ENCODE data around the gene STXBP3.
"Not testable (repeated sequence)": the region's sequence is repeated elsewhere in the genome, so short reads cannot be mapped to it uniquely, and the experiment has no call there.

STXBP3 gene

GRCh38 chr1:108746382-108747170 is at the start of gene STXBP3:
TSS of gene STXBP3 (plus strand) at chr1:108746674. CDS start at chr1:108746738, 64 bp downstream.
- DNase-seq: peak; percentile 89 to 99

- no peak for DNase-seq
Measured at GRCh38 chr1:108699375-108700332, 46.8 kb upstream of the STXBP3 start.

GRCh38 chr1:108701176-108701849 is 45.2 kb upstream of the STXBP3 start:
- no peak for DNase-seq

GRCh38 chr1:108702109-108702508 is 44.4 kb upstream of the STXBP3 start:
- not testable (repeated sequence) for DNase-seq

- no peak for DNase-seq
Measured at GRCh38 chr1:108703939-108704338, 42.5 kb upstream of the STXBP3 start.

DNA sequence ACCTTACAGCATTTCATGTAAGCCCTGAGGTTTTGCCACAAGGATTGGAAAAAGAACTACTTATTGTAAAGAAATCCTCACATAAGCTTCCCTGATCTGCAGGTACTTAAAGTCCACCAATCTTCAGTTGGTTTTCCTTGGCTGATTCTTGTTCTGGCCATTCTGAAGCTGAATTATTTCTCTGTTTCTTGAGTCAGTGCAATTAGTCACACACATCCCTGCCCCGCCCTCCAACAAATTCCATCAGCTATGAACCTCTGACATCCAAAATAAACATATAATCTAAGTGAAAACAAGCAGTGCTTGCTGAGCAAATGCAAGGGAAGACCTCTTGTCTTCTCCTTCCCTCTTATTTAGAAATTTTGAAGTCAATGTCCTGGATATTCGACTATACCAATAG is 42.0 kb upstream of the STXBP3 start:
- no peak for DNase-seq

- no peak for DNase-seq
Measured at GRCh38 chr1:108706643-108707042, 39.8 kb upstream of the STXBP3 start.

- DNase-seq: peak in 1 of 2 experiments; percentile 27
Measured at GRCh38 chr1:108708691-108709660, 37.5 kb upstream of the STXBP3 start.

GRCh38 chr1:108712606-108713150 is 33.8 kb upstream of the STXBP3 start, which contains the start of gene FNDC7:
TSS of gene FNDC7 (plus strand) at chr1:108712908. CDS start at chr1:108712934, 26 bp downstream.
- no peak for DNase-seq

- DNase-seq: no peak
Measured at GRCh38 chr1:108715932-108716331, 30.5 kb upstream of the STXBP3 start.

- DNase-seq: no peak
Measured at GRCh38 chr1:108716437-108717230, 29.8 kb upstream of the STXBP3 start.

DNA sequence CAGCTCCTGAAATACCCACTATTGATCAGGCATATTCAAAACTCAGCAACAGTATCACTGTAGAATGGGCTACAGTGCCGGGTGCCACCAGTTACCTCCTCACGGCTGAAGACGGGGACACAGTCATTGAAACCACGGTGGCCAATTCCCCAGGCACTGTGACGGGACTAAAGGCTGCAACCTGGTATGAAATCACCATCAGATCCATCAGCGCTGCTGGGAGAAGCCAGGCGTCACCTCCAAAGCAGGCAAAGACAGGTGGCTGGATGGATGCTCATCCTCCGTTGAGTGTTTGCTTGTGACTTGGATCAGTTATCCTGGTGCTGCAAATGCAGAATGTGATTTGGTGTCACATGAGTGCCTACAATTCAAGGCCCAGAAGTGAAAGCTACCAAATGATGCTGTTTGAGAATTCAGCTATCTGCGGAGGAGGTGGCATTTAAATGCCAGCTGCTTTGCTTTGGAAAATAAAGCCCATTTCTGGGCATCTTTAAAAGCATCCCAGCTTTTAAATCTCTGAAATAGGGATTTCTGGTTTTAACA is 28.6 kb upstream of the STXBP3 start:
- no peak for DNase-seq

GRCh38 chr1:108718927-108719655 is 27.4 kb upstream of the STXBP3 start:
- no peak for DNase-seq

DNA sequence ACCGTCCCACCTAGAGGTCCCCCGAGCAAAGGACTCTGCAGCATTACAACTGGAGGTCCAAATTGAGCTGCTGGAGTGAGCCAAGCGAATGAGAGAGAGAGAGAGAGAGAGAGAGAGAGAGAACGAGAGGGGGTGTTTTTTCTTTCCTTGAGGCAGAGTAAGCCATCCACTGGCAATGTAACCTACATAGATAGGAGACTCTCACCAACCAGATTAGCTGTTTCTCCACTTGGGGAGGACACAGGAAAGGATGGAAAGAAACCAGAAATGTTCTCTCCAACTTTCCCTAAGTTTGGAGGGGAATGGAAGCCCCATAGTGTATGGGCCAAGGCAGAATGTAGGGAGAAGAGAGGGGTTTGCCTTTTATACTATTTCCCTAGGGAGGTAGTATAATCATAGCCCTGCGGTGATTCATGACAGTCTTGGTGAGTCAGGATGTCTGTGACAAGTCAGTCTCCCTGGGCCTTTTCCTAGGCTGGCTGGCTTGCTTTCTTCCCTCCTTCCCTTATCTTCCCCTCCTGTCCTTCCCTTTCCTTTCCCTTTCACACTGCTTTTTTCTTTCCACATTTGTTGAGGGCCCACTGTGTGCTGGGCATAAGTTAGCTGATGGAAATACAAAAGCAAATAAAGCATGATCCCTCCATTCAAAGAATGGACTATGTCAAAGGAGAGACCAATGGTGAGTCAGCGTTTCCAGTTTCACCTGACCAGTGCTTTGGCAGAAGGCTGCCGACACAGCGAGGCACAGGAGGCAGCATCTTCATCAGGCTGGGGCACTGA is 26.6 kb upstream of the STXBP3 start:
- DNase-seq: no peak

DNA sequence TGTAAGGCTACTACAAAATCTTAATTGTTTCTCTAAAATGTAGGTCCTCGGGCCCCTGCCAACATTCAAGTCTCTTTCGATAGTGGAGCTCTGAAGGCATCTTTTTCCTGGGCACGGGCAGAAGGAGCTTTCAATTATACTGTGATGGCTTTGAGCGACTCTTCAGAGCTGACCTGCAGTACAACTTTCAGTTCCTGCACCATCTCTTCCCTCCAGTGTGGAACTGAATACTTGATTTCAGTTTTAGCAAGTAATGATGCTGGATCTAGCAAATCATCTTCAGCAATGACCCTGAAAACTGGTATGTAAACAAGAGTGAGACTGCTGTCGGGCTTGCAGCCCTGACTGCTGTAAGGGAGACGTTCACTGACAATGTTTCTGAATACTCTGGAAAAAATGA is 24.2 kb upstream of the STXBP3 start:
- no peak for DNase-seq

- DNase-seq: no peak
Measured at GRCh38 chr1:108725906-108726305, 20.6 kb upstream of the STXBP3 start.

GRCh38 chr1:108728327-108728923 is 18.0 kb upstream of the STXBP3 start:
- DNase-seq: no peak

GRCh38 chr1:108729481-108729880 is 17.0 kb upstream of the STXBP3 start:
- DNase-seq: no peak

Data from NCI-H526 (cell line).